WTC11 (cell line): ENCODE data around the gene SH2D6. TPM values are rescaled to one million over a fixed set of nuclear protein-coding genes. Genes with fewer than 3 reads are reported as not detected.

Experiments used
- ATAC-seq: fragments of 200-7000 bp; cut with Tn5 transposase; 2 replicates; pipeline ENCODE4 v1.10.0; 2021; ENCODE audit warnings: mild to moderate bottlenecking, moderate library complexity
- CTCF ChIA-PET: fragments of 300-600 bp; sonication (Branson Sonifier 250); formaldehyde crosslinking; loops from one replicate; lab custom pipeline; 2021; ENCODE audit warnings: antibody characterized with exemption; lab: Charles Lee
- POLR2A ChIA-PET: fragments of 350-600 bp; sonication (Branson Sonifier 250); formaldehyde crosslinking; loops from one replicate; lab custom pipeline; 2021; ENCODE audit warnings: antibody characterized with exemption; lab: Charles Lee
- DNase-seq: peaks from one replicate; pipeline ENCODE4 v3.0.0; 2021; ENCODE audit warnings: low spot score
- H3K27ac Mint-ChIP-seq: 2 replicates; pipeline ENCODE4 v1.8.0; 2021; ENCODE audit warnings: mixed read lengths
- H3K27me3 Mint-ChIP-seq: 2 replicates; pipeline ENCODE4 v1.8.0; 2021; ENCODE audit warnings: low read depth, mild to moderate bottlenecking, moderate library complexity, mixed read lengths
- H3K36me3 Mint-ChIP-seq: 2 replicates; pipeline ENCODE4 v1.8.0; 2021; ENCODE audit warnings: mixed read lengths
- H3K4me1 Mint-ChIP-seq: 2 replicates; pipeline ENCODE4 v1.8.0; 2022; ENCODE audit warnings: mixed read lengths
- H3K4me3 Mint-ChIP-seq: 2 replicates; pipeline ENCODE4 v1.8.0; 2021; ENCODE audit warnings: mild to moderate bottlenecking, moderate library complexity, mixed read lengths
- H3K9me3 Mint-ChIP-seq: 2 replicates; pipeline ENCODE4 v1.8.0; 2021; ENCODE audit warnings: mixed read lengths
- ARID4B ChIP-seq: sonication (generic); formaldehyde crosslinking; IDR thresholded peaks from 2 replicates; pipeline ENCODE4 v1.8.0; 2023; ENCODE audit warnings: missing genetic modification reagents, mild to moderate bottlenecking, borderline replicate concordance
- EMX1 ChIP-seq: fragments of 250-450 bp; sonication (Bioruptor Pico); IDR thresholded peaks from 2 replicates; pipeline ENCODE4 v1.8.0; 2021; ENCODE audit warnings: mild to moderate bottlenecking
- FOXK1 ChIP-seq: sonication (generic); formaldehyde crosslinking; IDR thresholded peaks from 2 replicates; pipeline ENCODE4 v1.8.0; 2022; ENCODE audit warnings: mild to moderate bottlenecking, moderate library complexity, missing genetic modification reagents
- MYBL2 ChIP-seq: sonication (generic); formaldehyde crosslinking; IDR thresholded peaks from 2 replicates; pipeline ENCODE4 v1.8.1; 2023; ENCODE audit warnings: mild to moderate bottlenecking, moderate library complexity, missing genetic modification reagents
- NR1H2 ChIP-seq: sonication (generic); formaldehyde crosslinking; IDR thresholded peaks from 2 replicates; pipeline ENCODE4 v1.9.0; 2021; ENCODE audit warnings: mild to moderate bottlenecking, moderate library complexity, missing genetic modification reagents
- USF2 ChIP-seq: sonication (generic); formaldehyde crosslinking; IDR thresholded peaks from 2 replicates; pipeline ENCODE4 v1.8.1; 2023; ENCODE audit warnings: mild to moderate bottlenecking, missing genetic modification reagents, moderate library complexity
- ZBTB21 ChIP-seq: sonication (generic); formaldehyde crosslinking; IDR thresholded peaks from 2 replicates; pipeline ENCODE4 v1.8.1; 2023; ENCODE audit warnings: mild to moderate bottlenecking, missing genetic modification reagents, borderline replicate concordance
- ZNF219 ChIP-seq: sonication (generic); formaldehyde crosslinking; IDR thresholded peaks from 2 replicates; pipeline ENCODE4 v1.8.0; 2023; ENCODE audit warnings: missing genetic modification reagents, mild to moderate bottlenecking, borderline replicate concordance
- ZNF423 ChIP-seq: fragments of 250-450 bp; sonication (Bioruptor Pico); IDR thresholded peaks from 2 replicates; pipeline ENCODE4 v2.1.2; 2022; ENCODE audit warnings: mild to moderate bottlenecking, moderate library complexity
- ZNF671 ChIP-seq: fragments of 250-450 bp; sonication (Bioruptor Pico); IDR thresholded peaks from 2 replicates; pipeline ENCODE4 v1.8.0; 2021; ENCODE audit warnings: mild to moderate bottlenecking
- total RNA-seq: library from RNA; stranded (reverse); gene quantifications from 3 replicates; pipeline ENCODE4 v1.2.3, GENCODE V29; 2021
- TF ChIP-seq, protein P1 (sequence below): sonication (generic); formaldehyde crosslinking; IDR thresholded peaks from 2 replicates; pipeline ENCODE4 v1.8.1; 2022; ENCODE audit warnings: low read depth, missing genetic modification reagents, borderline replicate concordance
- TF ChIP-seq, protein P2 (sequence below): sonication (generic); formaldehyde crosslinking; IDR thresholded peaks from 2 replicates; pipeline ENCODE4 v1.8.1; 2023; ENCODE audit warnings: mild to moderate bottlenecking, missing genetic modification reagents
- TF ChIP-seq, protein P3 (sequence below): fragments of 250-450 bp; sonication (Bioruptor Pico); IDR thresholded peaks from 2 replicates; pipeline ENCODE4 v1.9.0; 2021; ENCODE audit warnings: moderate library complexity, mild to moderate bottlenecking, inconsistent platforms, borderline replicate concordance

SH2D6 gene
- total RNA-seq, 1 experiment from 2014 or later, result 1.2 TPM

DNA sequence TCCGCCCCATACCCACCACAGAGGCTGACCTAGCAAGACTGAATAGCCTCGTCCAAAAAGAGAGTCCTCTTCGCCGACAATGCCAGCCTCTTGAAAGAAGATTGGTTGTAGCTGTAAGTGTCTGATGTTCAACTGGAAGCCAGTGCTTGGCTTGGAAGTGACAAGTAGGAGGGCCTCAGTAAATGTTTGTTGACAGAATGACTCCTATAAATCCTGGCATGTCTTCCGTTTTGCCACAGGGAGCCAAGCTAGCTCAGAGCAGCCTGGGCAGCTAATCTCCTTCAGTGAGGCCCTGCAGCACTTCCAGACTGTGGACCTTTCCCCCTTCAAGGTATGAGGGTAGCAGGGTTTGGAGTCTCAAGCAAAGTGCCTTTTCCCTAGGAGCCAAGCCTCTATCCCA, 49.0 kb upstream of the SH2D6 start (continued):
- no peak for TF ChIP-seq USF2 (CRISPR knock-in tag)
- TF ChIP-seq, protein P1, sequence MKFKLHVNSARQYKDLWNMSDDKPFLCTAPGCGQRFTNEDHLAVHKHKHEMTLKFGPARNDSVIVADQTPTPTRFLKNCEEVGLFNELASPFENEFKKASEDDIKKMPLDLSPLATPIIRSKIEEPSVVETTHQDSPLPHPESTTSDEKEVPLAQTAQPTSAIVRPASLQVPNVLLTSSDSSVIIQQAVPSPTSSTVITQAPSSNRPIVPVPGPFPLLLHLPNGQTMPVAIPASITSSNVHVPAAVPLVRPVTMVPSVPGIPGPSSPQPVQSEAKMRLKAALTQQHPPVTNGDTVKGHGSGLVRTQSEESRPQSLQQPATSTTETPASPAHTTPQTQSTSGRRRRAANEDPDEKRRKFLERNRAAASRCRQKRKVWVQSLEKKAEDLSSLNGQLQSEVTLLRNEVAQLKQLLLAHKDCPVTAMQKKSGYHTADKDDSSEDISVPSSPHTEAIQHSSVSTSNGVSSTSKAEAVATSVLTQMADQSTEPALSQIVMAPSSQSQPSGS (CRISPR knock-in tag), result no peak
- TF ChIP-seq NR1H2, result no peak
- no peak for TF ChIP-seq ZBTB21 (CRISPR knock-in tag)

DNA sequence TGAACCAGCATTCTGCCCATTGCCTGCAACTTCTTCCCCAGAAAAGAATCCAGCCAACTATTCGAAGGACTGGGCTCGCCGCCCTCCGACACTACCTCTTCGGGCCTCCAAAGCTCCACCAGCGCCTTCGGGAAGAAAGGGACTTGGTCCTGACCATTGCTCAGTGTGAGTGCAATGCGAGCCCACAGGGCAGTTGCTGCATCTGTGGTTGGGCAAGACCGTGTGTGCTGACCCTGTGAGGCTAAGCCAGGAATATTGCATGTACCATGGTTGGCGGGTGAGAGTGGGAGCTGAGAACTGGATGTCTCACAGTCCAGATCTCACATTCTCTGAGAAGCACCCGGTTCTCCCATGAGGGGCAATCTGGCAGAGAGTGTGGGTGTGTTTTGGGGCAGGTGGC, 47.5 kb upstream of the SH2D6 start:
- H3K9me3 Mint-ChIP-seq, result 0 out of 2 replicates have a peak, but pooled peaks cover 4% of the 10 kb centered on the region
- no peak for DNase-seq
- H3K27me3 Mint-ChIP-seq, result no peaks in the 10 kb centered on the region
- POLR2A ChIA-PET, result no interaction called here
- no peak for TF ChIP-seq EMX1 (CRISPR knock-in tag)
- TF ChIP-seq, protein P2, sequence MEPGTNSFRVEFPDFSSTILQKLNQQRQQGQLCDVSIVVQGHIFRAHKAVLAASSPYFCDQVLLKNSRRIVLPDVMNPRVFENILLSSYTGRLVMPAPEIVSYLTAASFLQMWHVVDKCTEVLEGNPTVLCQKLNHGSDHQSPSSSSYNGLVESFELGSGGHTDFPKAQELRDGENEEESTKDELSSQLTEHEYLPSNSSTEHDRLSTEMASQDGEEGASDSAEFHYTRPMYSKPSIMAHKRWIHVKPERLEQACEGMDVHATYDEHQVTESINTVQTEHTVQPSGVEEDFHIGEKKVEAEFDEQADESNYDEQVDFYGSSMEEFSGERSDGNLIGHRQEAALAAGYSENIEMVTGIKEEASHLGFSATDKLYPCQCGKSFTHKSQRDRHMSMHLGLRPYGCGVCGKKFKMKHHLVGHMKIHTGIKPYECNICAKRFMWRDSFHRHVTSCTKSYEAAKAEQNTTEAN (CRISPR knock-in tag), result no peak
- no peak for TF ChIP-seq FOXK1 (CRISPR knock-in tag)
- no peak for TF ChIP-seq ZNF219 (CRISPR knock-in tag)
- TF ChIP-seq, protein P3, sequence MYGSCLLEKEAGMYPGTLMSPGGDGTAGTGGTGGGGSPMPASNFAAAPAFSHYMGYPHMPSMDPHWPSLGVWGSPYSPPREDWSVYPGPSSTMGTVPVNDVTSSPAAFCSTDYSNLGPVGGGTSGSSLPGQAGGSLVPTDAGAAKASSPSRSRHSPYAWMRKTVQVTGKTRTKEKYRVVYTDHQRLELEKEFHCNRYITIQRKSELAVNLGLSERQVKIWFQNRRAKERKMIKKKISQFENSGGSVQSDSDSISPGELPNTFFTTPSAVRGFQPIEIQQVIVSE (CRISPR knock-in tag), result no peak
- no peak for TF ChIP-seq ARID4B
- no peak for TF ChIP-seq ZNF671 (CRISPR knock-in tag)
- TF ChIP-seq MYBL2 (CRISPR knock-in tag), result no peak
- no peak for TF ChIP-seq ZNF423 (CRISPR knock-in tag)
- no peak for TF ChIP-seq ZBTB21 (CRISPR knock-in tag)
- TF ChIP-seq, protein P1 (CRISPR knock-in tag), result no peak
- no peak overlapping the region for H3K4me3 Mint-ChIP-seq
- CTCF ChIA-PET, result interaction anchor here (0.8 to 2.3 kb wide), 2 partner anchors 181 to 185 kb away, joined by 3 to 12 read pairs; no protein-coding TSS in a partner anchor
- peaks cover 8% of the 10 kb centered on the region for H3K36me3 Mint-ChIP-seq
- H3K4me1 Mint-ChIP-seq, result no peaks in the 10 kb centered on the region
- no peak overlapping the region for H3K27ac Mint-ChIP-seq
- no peak for ATAC-seq
